Measurements from ENCODE around the gene NREP.

NREP gene

DNA sequence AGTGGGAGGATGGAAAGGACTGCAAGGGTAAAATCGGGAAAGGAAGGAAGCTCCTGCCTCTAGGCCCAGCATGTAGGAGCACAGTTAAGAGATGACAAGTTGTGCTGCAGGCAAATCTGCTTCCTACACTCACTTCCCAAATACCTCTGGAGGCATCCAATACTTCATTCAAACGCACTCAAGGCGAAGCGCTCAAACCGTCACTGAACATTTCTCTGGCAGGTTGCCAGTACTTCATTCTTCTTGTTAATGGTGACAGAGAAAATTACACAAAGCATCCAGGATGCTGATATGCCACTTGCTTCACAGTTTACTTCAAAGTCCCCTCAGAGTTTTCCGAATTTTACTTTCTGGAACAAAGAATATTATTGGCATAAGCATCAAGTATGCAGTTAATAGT, 59.8 kb downstream of the NREP start:
- no peak for DNase-seq (ENCODE audit: low read depth in 3 of 3)

DNA sequence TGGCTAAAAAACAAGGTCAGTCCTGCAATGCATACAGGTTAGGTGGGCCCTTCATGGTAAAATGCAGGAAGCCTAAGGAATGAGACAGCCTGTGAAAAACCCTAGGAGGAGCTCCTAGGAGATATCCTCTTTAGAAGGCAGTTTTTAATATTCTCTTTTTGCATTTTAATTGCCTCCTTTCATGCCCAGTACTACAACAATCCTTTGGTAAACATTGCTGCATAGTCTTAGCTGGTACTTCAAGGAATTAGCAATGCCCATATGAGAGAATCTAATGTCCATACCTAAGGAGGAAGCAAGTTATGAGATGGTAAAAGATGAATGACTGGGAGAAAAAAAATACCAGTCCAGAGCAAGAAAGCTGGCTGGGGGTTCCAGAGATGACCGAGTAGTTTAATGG, 61.0 kb downstream of the NREP start:
- DNase-seq (ENCODE audit: low read depth in 3 of 3): no peak

DNA sequence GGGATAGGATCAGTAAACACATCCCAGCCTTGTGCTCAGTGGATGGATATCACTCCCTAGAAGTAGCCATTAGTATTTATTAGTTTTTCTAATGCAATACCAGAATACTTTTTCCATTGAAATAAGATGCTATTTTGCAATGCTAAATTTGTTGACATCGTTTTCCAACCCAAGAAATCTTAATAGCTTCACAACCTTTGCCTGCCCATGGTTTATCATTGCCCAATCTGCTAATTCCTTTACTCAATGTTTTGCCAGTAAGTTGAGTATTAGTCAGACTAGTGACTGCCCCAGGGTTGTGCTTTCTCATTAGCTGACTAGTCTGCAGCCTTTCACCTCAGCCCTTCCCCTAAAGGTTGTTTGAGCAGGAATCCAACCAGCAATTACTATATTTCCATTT, 62.9 kb downstream of the NREP start:
- DNase-seq (ENCODE audit: low read depth in 3 of 3): no peak

DNA sequence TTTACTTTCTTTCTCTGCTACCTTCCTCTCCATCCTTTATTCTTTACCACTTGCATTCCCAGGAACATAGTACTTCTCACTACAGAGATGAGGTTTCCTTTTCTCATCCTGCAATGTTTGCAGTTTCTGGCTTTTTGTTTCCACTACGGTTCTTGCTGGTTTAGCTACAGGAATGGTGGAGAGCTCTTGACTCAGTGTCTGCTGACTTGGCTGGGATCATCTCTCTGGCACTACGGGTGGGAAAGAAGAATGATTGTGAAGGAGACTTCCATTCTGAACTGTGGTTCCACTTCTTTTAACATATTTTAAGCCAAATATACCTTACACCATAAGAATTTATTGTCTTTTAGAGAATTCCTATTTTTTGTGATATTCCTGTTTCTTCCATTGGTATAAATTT, 65.1 kb downstream of the NREP start:
- DNase-seq (ENCODE audit: low read depth in 3 of 3): no peak

DNA sequence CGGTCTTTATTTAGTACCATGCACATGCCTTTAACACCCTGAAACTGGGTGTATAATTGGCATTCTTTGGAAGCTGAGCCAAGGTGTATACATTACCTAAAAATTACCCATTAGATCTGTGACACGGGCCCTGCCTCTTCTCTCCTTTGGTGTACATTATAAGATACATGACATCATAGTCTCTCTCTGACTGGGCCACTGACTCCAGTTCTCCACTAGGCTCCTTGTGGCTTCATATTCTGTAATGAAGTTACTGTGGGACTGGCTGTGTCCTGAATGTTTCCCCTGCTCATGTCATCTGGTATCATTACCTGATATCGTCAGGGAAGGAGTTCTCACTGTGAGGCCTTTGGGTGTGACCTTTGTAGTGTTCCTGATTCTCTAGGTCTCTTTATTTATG, 65.5 kb downstream of the NREP start:
- DNase-seq (ENCODE audit: low read depth in 3 of 3): no peak

DNA sequence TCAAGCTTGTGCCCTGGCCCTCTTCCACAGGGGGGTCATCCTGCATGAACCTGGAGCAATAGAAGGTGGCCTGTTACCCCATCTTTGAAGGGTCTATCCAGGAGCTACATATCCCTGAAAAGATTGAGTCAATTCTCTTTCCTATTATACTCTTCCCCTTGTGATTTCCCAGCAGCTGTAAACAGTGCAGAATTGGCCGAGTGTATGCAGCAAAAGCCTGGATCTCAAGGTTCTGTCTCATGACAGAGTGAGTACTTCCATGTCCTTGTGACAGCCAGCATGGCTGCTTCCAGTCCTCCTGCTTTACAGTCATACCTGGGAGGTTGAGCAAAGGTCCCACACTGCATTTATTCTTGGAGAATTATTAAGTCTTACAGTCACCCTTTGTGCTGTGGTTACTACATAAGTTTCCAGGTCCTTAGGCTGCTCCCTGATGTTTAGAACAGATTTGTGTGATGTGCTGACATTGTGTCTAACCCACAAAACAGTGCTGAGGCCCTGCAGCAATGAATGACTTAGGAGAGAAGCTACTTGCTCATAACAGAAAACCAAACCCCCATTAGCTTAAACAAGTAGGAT, 67.5 kb downstream of the NREP start:
- DNase-seq (ENCODE audit: low read depth in 3 of 3): no peak

DNA sequence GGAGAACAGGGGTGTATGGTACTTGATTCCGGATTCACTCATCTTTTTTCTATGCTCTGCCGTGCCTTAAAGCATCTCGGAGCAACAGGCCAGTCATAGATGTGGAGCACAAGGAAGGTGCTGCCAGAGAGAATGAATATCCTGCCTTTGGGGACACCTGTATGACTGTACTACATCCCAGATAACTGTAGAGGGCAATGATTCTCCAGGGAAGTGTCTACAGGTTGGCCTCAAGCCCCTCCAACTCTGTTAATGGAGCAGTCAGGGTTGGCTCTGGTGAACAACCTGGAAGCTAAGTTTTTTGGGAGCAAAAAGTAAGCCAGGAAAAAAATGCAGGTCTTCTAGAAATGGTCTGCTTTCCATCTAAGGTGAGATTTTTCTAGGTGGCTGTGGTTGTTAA, 71.0 kb downstream of the NREP start:
- DNase-seq (ENCODE audit: low read depth in 3 of 3): no peak

DNA sequence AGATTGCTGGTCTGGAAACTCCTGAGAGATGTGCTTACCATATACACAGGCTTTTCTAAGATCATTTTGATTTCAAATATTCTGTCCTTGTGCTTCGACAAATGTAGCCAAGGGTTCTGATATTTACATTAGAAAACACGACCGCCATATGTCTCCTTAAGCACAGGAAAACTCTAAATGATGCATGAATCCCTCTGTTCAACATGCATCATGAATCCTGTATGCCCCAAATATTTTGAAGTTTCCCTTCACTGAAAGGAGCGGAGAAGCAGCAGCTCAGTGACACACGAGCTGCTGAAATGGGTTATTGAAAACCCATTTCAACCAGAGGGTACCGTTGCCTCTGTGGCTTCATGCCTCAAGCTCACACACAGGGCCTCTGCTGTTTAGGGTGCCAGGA, 74.4 kb downstream of the NREP start:
- DNase-seq (ENCODE audit: low read depth in 3 of 3): no peak

DNA sequence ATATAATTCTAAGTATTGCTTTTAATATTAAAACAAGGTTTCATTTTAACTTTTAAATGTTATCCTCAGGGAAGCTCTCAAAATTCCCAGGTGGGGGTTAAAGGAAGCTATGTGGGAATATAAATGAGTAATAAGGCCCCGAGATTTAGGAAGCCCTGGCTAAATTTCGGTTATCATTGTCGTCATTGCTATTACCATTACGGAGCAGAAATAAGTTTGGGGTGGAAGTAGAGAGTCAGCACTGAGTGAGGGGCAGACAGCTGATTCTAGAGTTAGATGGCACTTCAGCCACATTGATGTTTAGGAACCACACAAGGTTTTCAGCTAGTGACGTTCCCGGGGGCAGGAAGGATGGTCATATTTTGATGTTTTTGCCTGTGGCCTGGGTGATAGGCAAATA, 74.9 kb downstream of the NREP start:
- no peak for DNase-seq (ENCODE audit: low read depth in 3 of 3)

DNA sequence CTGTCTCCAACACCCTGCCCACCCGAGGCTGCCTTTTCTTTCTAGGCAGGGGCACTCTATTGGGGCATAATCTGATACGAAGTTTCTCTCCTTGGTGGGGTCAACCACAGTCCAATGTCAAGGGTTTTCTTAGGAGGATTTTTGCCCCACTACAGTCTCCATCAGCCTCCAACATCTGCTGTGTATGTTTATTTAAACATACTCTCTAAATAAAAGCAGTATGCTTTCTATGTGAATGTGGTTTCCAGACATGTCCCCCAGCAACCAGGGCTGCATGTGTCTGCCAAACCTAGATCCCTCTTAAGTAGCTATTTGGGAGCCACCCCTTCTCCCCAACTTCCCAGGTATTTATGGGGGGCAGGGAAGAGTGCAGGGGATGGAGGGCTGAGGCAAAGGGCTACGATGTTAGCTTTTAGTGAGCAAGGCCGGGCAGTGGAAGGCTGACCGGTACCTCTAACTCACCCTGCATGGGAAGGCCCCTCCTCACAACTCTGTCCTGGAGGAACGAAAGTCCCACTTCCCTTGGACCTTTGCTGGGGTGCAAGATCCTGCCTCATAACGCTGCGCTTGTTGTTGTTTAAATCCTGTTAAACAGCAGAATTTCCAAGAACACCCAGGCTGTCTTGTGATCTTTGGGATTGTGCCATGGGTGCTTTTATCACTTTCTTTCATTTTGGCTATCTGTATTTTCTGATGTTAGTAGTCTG, 75.4 kb downstream of the NREP start:
- no peak for DNase-seq (ENCODE audit: low read depth in 3 of 3)

DNA sequence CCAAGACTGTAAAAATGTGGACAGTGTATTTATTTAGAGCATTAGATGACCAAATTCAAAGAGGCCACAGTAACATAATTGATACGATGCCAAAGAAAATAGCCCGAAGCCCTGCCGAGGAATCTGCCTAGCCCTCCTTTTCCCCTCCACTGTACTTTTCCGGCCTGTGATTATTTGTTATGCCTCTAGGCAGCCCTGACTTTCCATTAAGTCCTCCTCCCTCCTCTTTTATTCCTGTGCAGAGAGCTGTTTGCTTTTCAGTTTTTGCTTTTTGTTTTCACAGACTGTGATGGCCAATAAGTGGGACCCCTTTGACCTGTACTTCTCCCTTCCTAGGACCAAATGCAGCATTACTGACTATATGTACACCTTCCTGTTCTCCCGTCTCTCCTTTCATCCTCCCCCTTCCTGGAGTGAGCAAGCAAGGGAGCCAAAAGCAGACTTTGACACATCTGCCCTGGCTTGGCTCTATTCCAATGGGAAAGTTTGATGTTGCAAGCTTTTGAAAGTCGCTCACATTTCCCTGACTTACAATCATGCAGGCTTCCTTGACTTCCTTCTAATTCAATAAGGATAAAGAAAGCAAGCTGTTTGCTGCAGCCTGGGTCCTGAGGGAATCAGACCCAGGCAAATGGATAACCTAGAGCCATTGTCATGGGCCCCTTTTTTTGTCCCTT, 76.1 kb downstream of the NREP start:
- DNase-seq (ENCODE audit: low read depth in 3 of 3): no peak

DNA sequence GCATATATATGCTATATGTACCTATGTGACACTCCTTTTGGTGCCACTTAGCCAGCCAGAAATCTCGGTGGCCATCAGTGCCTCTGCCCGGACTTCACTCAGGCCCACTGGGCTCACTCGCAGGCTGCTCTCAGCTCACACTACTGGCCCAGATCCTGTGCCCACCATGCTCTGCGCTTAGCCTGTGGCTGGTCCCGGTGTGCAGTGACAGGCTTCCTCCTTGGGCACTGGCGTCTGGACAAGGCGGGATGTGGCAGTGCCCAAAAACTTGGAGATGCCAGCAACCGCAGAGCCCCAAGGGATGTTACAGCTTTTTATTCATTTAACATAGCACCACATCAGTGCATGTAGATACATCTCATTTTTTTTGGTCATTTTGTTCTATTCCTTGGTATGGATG, 77.4 kb downstream of the NREP start:
- DNase-seq (ENCODE audit: low read depth in 3 of 3): no peak
